ENCODE measurements around the gene LRMDA. TPM values are rescaled to one million over a fixed set of nuclear protein-coding genes. Genes with fewer than 3 reads are reported as not detected.

The LRMDA gene
- 18.7 and 20.3 TPM in 2 replicates for total RNA-seq (2014; rRNA removed; shearing (Covaris generic); ENCODE audit: low replicate concordance)

- in situ Hi-C loops (cut with HindIII; ENCODE audit: low pct_unique_long_range_greater_than_20kb, low sequenced_read_pairs), result no loop called here
Measured at GRCh38 chr10:75431180-75432111, at the start of gene LRMDA. Gene LRMDA, plus strand, starts transcription at chr10:75431624.

GRCh38 chr10:75386128-75386527 lies 45.3 kb upstream of the LRMDA start:
- DNase-seq (ENCODE audit: low read depth), result no peak
- in situ Hi-C loops (cut with HindIII; ENCODE audit: low pct_unique_long_range_greater_than_20kb, low sequenced_read_pairs), result no loop called here

More at GRCh38 chr10:75431180-75432111, at the start of gene LRMDA:
- DNase-seq (ENCODE audit: low read depth), result peak; percentile 32

GRCh38 chr10:75388082-75388481 lies 43.3 kb upstream of the LRMDA start:
- in situ Hi-C loops (cut with HindIII; ENCODE audit: low pct_unique_long_range_greater_than_20kb, low sequenced_read_pairs), result no loop called here
- DNase-seq (ENCODE audit: low read depth), result no peak

- in situ Hi-C loops (cut with HindIII; ENCODE audit: low pct_unique_long_range_greater_than_20kb, low sequenced_read_pairs), result no loop called here
- no peak for DNase-seq (ENCODE audit: low read depth)
Measured at GRCh38 chr10:75390178-75390577, 41.2 kb upstream of the LRMDA start.

- DNase-seq (ENCODE audit: low read depth), result no peak
- in situ Hi-C loops (cut with HindIII; ENCODE audit: low pct_unique_long_range_greater_than_20kb, low sequenced_read_pairs), result no loop called here
Measured at GRCh38 chr10:75392271-75392670, 39.2 kb upstream of the LRMDA start.

- in situ Hi-C loops (cut with HindIII; ENCODE audit: low pct_unique_long_range_greater_than_20kb, low sequenced_read_pairs), result no loop called here
- DNase-seq (ENCODE audit: low read depth), result no peak
Measured at GRCh38 chr10:75392744-75393143, 38.7 kb upstream of the LRMDA start.

GRCh38 chr10:75394221-75394620 lies 37.2 kb upstream of the LRMDA start:
- in situ Hi-C loops (cut with HindIII; ENCODE audit: low pct_unique_long_range_greater_than_20kb, low sequenced_read_pairs), result no loop called here
- no peak for DNase-seq (ENCODE audit: low read depth)

- no peak for DNase-seq (ENCODE audit: low read depth)
- in situ Hi-C loops (cut with HindIII; ENCODE audit: low pct_unique_long_range_greater_than_20kb, low sequenced_read_pairs), result no loop called here
Measured at GRCh38 chr10:75395066-75395931, 36.1 kb upstream of the LRMDA start.

GRCh38 chr10:75395932-75396630 lies 35.3 kb upstream of the LRMDA start:
- in situ Hi-C loops (cut with HindIII; ENCODE audit: low pct_unique_long_range_greater_than_20kb, low sequenced_read_pairs), result no loop called here
- DNase-seq (ENCODE audit: low read depth), result no peak

- DNase-seq (ENCODE audit: low read depth), result no peak
- in situ Hi-C loops (cut with HindIII; ENCODE audit: low pct_unique_long_range_greater_than_20kb, low sequenced_read_pairs), result no loop called here
Measured at GRCh38 chr10:75396631-75397495, 34.6 kb upstream of the LRMDA start.

- DNase-seq (ENCODE audit: low read depth), result no peak
- in situ Hi-C loops (cut with HindIII; ENCODE audit: low pct_unique_long_range_greater_than_20kb, low sequenced_read_pairs), result no loop called here
Measured at GRCh38 chr10:75397496-75398199, 33.8 kb upstream of the LRMDA start.

- in situ Hi-C loops (cut with HindIII; ENCODE audit: low pct_unique_long_range_greater_than_20kb, low sequenced_read_pairs), result no loop called here
Measured at GRCh38 chr10:75398200-75398691, 33.2 kb upstream of the LRMDA start.

GRCh38 chr10:75398692-75399460 lies 32.5 kb upstream of the LRMDA start:
- in situ Hi-C loops (cut with HindIII; ENCODE audit: low pct_unique_long_range_greater_than_20kb, low sequenced_read_pairs), result no loop called here

More at GRCh38 chr10:75398200-75398691, 33.2 kb upstream of the LRMDA start:
- no peak for DNase-seq (ENCODE audit: low read depth)

GRCh38 chr10:75399461-75400162 lies 31.8 kb upstream of the LRMDA start:
- in situ Hi-C loops (cut with HindIII; ENCODE audit: low pct_unique_long_range_greater_than_20kb, low sequenced_read_pairs), result no loop called here

More at GRCh38 chr10:75398692-75399460, 32.5 kb upstream of the LRMDA start:
- no peak for DNase-seq (ENCODE audit: low read depth)

GRCh38 chr10:75400163-75400770 lies 31.2 kb upstream of the LRMDA start:
- in situ Hi-C loops (cut with HindIII; ENCODE audit: low pct_unique_long_range_greater_than_20kb, low sequenced_read_pairs), result no loop called here
- peak; percentile 50 for DNase-seq (ENCODE audit: low read depth)

More at GRCh38 chr10:75399461-75400162, 31.8 kb upstream of the LRMDA start:
- peak; percentile 54 for DNase-seq (ENCODE audit: low read depth)
